ENCODE data around the gene OSBPL10. TPM values are rescaled to one million over a fixed set of nuclear protein-coding genes. Genes with fewer than 3 reads are reported as not detected.

The OSBPL10 gene
- total and polyA plus RNA-seq, 2 of the 8 experiments (the other 6 are each of a cell fraction or from before 2014, with no cell fraction given), result 26.2 to 86.7 TPM

DNA sequence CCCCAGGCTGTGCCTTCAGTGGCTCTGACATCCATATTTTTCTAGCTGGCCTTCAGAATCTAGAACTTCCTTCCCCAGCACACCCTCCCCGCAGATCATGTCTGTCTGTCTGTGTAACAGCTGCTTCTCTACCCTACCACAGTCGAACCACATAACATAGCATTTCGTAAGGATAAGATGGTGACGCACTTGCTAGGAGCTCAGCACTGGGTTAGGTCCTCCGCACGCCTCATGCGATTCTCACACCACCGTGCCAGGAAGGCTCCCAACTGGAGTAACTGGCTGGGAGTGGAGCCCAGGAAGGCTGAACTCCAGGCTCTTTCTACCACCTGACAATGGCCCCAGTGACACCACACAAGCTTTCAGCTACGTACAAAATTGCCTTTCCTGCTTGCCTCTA, 279.8 kb downstream of the OSBPL10 start (continued):
- TF ChIP-seq POU5F1 (IDR thresholded peaks at IDR 0.05; ENCODE audit: low read depth, low read length) (no peak), EGR1 (IDR thresholded peaks at IDR 0.05; ENCODE audit: borderline replicate concordance, low read depth, low read length) (no peak), SAP30 (IDR thresholded peaks at IDR 0.05; ENCODE audit: insufficient read depth, insufficient replicate concordance, low read length) (no peak), FOSL1 (IDR thresholded peaks at IDR 0.05; ENCODE audit: insufficient read depth, low read depth, low read length) (no peak), CHD1 (IDR thresholded peaks at IDR 0.05; ENCODE audit: low read depth, low read length) (no peak)
